HL-60/S4 (cell line): ENCODE results near the gene KRT85.

Experiments used
- in situ Hi-C: fragments of 300-500 bp; cut with MboI; formaldehyde crosslinking; loops from 2 replicates; pipeline ENCODE4 v1.14.3; 2022; ENCODE audit warnings: low sequenced_read_pairs

Gene KRT85

DNA sequence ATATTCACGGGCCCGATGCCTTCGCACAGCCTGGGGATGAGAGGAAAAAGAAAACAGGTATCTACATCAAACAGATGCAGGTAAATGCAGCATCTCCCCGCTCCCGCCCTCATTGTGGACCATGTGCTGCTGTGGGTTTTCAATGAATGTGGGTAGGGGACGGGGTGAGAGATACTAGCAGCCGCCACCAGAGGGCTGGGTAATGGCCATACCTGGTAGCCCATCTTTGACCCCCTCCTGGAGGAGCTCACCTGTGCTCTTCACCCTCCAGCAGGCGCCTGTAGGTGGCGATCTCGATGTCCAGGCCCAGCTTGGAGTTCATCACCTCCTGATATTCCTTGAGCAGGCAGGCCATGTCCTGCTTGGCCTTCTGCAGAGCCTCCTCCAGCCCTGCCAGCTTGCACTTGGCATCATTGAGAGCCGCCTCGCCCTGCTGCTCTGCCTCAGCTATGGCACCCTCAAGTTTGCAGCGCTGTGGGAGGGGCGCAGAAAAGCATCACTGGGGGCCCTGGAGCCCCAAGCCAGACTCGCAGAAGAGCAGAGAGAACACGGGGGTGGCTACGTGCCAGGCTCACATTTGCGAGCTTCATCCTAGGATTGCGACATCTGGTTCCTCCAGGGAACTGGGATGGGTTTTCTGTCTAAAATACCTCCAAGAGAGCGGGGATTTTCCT is 28.6 kb upstream of the KRT85 start:
- in situ Hi-C loops, result loop anchor here (25.0 kb wide), 2 partner anchors 466 to 591 kb away; no protein-coding TSS in a partner anchor

DNA sequence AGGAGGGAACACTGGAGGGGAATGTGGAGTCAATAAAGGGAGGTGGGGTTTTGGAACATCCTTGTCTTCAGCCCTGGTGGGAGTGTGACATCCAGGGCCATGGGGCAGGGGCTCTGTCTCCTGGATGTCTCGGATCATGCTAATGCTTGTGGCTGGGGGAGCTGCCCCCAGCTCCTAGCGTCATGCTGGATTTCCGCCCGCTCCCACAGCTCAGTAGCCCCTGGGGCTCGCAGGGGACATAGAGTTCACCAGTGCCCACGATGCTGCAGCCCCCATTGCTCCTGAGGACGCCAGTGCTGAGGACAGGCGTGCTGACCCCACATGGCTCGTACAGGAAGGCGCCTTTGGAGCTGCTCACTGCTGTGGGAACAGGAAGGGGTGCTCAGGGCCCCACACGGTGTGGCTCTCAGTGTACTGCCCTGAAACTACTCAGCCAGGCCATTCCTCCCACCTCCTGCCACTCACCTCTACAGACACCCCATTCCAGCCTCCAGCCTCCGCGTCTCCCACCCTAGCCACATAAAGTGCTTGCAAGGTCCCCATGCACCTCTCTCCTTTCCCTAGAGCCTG is 27.6 kb upstream of the KRT85 start:
- in situ Hi-C loops, result loop anchor here (25.0 kb wide), 2 partner anchors 467 to 592 kb away; no protein-coding TSS in a partner anchor

DNA sequence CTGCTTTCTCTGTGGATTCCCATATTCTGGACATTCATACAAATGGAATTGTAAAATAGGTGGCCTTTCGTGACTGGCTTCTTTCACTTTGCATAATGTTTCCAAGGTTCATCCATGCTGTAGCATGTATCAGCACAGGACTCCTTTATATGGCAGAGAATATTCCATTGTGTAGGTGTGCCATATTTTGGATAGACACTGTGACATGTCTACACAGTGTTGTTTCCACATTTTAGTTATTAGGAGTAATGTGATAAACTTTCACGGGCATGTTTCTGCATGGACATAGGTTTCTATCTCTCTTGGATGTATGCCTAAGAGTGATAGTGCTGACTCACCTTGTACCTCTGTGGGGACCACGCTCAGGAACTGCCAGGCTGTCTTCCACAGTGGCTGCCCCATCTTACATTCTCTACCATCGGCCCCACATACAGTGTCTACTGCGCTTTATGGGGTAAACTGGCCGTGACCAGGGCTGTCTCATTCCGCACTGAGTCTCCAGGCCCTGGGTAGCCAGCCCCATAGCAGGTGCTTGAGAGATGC is 25.3 kb upstream of the KRT85 start:
- in situ Hi-C loops, result loop anchor here (25.0 kb wide), 2 partner anchors 470 to 595 kb away; no protein-coding TSS in a partner anchor

DNA sequence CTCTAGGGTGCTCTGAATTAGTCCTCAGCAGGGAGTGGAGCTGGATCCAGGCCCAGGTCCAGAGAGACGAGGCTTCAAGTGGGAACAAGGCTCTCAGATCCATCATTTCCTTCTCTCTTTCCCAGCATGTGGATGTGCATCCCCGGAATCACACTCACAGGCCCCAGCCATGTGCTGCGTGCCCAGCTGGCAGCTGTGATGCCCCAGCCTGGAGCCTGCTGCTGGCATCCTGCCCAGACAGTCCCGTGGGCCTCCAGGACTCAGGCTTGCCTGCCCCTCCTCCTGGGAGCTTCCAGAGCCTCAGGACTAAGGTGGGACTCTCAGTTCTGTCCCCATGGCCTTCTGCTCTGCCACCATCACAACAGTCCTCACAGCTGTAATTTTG is 24.3 kb upstream of the KRT85 start:
- in situ Hi-C loops, result loop anchor here (25.0 kb wide), 2 partner anchors 471 to 596 kb away; no protein-coding TSS in a partner anchor

DNA sequence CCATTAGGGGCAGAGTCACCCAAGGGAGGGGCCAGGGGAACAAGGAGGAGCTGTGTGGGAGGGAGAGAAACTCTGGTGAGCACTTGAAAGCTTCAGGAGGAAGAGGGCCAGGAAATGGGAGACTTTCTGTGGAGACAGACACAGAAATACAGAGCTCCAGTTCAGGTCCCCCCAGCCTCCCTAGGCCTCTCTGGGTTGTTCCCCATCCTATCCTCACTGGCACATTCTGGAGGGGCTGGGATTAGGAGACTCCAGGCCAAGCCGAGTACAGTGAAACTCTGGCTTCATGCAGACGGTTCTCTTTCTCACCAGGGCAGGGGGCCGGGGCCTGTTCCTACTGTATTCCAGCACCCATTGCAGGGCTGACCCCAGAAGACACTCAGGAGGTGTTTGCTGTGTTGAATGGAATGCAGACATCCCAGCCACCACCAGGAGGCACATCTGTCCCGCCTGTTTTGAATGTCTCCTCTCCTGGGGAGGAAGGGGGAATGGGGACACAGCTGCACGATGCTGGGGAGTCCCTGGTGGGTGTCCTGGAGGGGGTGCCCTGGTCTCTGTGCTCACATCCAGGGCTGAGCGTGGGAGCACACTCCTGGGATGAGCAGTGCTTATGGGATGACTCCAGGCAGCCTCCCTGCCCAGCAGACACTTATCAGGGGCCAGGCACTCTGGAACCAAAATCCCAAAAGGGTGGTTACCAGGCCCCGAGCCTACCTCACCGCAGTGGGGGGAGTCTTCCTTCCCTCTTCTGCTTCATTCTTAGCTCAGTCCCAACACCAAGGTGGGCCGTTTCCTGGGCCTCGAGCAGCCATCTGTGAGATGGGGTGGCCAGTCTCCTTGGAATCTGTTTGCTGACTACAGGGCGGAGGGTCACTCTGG is 23.7 kb upstream of the KRT85 start:
- in situ Hi-C loops, result loop anchor here (25.0 kb wide), 2 partner anchors 471 to 596 kb away; no protein-coding TSS in a partner anchor

DNA sequence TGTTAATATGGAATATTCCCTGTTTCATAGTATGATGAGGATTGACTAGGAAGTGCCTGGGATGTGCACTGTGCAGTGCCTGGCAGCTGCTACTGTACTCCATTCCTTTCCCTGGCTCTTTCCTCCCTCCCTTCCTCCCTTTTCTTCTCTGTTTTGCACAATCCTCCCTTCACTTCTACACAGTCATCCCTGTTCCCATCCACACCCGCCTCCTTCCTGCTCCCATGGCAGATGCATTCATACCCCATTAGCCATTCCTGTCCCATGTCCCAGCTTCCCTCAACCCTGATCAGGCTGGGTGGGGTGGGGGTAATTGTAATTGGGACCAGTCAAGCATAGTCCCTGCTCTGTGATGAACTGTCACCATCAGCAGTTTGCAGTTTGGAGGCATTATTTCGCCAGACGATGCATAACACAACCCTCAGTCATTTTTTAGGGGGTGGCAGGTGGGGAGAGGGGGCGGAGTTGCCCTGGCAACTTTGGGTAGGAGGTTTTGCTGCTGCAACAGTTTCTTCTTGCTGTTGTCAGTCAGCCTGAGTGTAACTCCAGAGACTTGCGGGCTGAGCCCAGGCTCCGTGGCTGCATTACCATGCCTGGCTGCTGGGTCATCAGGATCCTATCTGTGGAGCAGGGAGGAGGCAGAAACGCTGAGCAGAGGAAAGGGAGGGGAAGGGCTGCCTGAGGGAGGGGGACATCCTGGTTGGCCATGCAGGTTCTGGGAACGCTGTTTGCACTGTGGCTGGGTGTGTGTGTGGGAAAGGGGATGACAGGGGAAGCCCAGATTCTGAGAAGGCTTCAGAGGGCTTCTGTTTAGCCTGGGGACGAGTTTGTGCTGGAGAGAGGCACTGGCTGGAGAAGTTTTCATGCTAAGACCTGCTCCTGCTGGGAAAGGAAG is 22.3 kb upstream of the KRT85 start:
- in situ Hi-C loops, result loop anchor here (25.0 kb wide), 2 partner anchors 473 to 598 kb away; no protein-coding TSS in a partner anchor

DNA sequence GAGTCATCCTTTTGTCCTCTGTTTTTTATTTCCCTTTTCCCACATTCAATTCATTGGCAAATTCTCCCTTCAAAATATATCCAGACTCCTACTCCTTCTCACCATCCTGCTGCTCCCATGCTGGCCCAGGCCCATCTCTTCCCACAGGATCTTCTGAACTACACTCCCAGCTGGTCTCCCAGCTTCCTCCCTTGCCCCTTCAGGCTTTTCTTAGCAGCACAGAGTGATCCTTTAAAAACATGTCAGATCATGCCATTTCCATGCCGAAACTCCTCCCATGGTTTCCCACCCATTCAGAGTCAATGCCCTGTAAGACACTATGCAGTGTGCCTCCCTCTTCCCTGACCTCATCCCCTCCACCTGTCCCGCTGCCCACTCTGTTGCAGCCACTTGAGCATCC is 20.6 kb upstream of the KRT85 start:
- in situ Hi-C loops, result loop anchor here (25.0 kb wide), 2 partner anchors 474 to 599 kb away; no protein-coding TSS in a partner anchor

DNA sequence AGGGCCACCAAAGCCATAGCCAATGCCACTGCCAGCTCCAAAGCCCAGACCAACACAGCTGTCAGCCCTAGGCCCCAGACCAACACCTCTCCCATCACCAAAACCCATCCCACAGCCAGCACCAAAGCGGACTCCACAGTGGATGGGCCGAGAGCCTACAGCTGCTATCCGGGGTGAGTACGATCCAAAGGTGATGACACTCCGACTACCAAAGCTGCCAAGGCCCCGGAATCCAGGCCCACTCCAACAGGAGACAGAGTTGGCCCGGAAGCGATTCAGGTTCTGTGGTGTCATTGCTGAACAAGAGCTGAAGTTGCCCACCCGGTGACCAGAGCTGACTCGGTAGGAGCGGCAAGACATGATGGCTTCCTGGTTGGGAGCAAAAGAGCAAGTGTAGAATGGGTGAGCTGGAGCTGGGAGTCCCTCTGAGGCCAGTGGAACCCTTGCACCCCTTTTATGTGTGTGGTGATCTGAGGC is 18.0 kb upstream of the KRT85 start, which contains the start of gene KRT84:
Gene KRT84 (minus strand): TSS at position 427 of the 477 bp plus-strand sequence. CDS start 67 bp downstream, at position 360.
- in situ Hi-C loops, result loop anchor here (25.0 kb wide), 2 partner anchors 477 to 602 kb away; no protein-coding TSS in a partner anchor

DNA sequence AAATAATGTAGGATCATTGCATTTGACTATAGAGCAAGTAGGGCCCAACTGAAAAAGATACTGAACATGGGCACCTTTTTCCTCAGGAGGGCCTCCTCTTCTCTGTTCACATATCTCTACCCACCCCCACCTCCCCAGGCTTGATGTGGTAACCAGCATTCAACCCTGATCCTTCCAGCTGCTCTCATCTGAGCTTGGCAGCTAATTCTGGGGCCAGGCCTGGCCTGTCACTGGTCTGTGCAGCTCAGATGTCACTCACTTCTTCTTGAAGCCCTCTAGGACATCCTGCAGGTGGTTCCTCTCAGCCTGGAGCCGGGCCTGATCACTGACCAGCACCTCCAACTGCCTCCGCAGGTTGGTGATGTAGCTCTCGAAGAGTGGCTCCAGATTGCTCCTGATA is 16.1 kb upstream of the KRT85 start:
- in situ Hi-C loops, result loop anchor here (25.0 kb wide), 2 partner anchors 479 to 604 kb away; no protein-coding TSS in a partner anchor

DNA sequence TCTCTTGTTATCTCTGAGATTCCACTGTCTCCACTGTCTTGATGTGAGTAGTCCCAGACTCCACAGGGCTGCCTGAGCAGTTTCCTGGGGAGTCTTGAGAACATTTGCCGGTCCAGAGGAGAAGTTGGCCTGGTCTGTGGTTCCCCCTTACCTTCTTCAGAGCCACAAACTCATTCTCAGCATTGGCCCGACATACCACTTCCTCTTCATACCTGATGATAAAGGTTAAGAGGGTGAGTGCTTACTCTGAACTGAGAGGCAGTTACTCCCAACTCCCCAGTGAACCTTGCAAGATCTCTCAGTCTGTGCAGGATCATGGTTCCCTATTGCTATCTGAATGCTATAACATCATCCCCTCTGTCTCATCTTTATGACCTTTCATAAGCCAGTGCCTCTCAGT is 15.6 kb upstream of the KRT85 start:
- in situ Hi-C loops, result loop anchor here (25.0 kb wide), 2 partner anchors 479 to 604 kb away; no protein-coding TSS in a partner anchor

DNA sequence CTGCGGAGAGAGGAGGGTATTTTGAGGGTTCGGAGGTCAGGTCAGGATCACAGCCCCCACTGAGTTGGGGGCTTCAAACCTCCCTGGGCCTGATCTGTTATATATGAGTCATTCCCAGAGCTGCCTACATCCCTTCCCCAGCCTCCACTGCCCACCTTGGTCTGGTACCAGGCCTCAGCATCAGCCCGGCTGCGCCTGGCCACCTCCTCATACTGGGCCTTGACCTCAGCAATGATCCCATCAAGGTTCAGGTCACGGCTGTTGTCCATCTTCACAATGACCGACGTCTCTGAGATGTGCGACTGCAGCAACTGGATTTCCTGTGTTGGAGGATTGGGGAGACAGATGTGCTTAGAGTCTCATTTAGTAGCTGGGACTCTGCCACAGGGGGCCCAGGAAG is 13.9 kb upstream of the KRT85 start:
- in situ Hi-C loops, result loop anchor here (25.0 kb wide), 2 partner anchors 481 to 606 kb away; no protein-coding TSS in a partner anchor

DNA sequence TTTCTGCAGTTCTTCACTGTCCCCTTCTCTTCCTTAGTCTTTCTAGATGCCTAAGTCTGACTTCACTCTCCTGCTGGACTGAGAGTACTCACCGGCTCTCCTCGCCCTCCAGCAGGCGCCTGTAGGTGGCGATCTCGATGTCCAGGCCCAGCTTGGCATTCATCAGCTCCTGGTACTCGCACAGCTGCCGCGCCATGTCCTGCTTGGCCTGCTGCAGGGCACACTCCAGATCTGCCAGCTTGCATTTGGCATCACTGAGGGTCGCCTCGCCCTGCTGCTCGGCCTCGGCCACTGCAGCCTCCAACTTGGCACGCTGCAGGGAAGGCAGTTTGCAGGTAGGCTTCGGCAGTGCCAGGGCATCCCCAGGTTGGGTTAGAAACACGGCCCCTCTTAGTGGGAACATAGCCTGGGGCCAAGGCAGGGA is 13.0 kb upstream of the KRT85 start:
- in situ Hi-C loops, result loop anchor here (25.0 kb wide), 2 partner anchors 482 to 607 kb away; no protein-coding TSS in a partner anchor

DNA sequence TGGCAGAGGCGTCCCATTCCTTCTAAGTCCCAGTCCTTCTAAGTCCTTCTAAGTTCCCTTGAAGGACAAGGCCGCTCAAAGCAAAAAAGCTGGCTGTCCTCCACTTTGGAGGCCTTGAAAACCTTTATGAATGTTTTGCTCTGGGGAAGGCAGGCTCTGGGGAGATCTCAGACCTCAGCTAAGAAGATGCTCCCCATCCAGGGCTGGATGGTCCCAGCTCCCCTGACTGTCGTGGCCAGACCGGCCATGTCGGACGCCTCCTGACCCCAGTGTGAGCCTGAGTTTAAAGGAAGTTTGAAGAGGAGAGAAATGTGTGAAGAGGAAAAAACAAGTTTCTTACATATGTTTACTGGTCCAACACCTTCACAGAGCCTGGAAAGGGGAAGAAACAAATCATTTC is 12.3 kb upstream of the KRT85 start:
- in situ Hi-C loops, result loop anchor here (25.0 kb wide), 2 partner anchors 483 to 608 kb away; no protein-coding TSS in a partner anchor

DNA sequence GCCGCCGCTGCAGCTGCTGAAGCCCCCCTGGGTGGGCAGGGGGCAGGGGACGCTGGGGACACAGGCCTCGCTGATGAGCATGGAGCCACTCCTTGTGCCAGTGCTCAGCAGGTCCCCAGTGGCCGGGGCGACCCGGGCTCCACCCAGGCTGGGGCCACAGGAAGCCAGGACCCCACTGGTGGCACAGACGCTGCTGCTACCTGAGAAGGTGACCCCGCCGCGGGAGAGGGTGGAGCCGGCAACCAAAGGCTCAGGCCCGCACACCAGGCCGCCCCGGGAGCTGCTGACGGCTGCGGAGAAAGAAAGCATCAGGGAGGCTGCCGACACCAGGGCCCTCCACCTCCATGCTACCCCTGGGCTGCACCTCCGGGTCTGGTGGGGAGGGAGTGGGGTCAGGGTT is 10.8 kb upstream of the KRT85 start:
- in situ Hi-C loops, result loop anchor here (25.0 kb wide), 2 partner anchors 484 to 609 kb away; no protein-coding TSS in a partner anchor

DNA sequence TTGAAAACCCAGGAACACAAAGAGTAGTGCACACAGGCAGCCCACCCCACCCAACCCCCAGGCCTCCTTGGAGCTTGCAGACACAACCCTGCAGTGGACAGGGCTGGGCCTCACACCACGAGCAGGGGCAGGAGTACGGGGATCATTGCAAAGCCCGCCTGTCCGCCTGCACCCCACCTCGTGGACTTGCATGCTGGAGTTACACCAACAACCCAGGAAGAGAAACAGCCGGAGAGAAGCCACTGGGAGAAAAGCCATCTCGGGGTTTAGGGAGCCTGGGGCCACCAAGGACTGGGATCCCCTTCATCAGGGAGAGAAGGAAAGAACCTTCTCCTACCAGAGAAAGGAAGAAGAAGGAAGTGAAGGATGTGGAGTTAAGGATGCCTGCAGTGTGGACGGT is 10.0 kb upstream of the KRT85 start:
- in situ Hi-C loops, result loop anchor here (25.0 kb wide), 2 partner anchors 485 to 610 kb away; no protein-coding TSS in a partner anchor

DNA sequence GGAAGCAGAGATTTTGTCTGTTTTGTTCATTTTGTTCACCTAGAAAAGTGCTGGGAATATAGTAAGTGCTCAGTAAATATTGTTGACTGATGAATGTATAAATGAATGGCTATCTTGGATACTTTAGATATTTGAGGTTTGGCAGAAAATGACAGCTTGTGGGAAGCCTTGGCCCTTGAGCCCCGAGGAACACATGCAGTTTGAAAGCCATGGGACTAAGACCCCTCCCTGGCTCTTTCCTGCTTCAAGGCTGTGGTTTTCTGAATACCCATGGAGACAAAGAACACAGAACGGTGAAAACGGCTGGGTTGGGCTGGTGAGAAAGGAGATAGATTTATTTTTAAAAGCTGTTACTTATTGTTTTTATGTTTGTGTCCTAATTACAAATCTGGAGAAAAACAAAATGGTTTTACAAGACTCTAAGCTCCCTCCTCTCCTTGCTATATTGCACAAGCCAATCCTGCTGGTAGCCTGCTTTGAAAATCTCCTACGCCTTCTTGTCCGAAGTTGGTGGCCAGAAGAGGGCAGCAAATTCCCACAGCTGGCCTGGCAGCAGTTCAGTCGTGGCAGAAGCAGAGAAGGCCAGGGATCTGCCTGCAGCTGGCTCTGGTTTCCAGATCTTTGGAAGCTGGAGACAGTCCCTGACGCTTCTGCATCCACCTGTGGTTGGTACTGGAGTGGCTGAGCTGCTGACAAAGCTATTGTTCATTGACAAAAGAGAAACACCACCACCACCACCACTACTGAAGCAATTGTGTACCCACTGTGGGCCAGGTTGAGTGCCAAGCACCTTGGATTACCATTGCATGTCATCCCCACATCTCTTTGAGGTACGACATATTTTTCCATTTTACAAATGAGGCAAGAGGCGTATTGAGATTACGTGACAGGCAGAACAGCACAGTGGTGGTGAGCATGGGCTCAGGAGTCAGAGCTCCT is 5.2 kb upstream of the KRT85 start:
- in situ Hi-C loops, result no loop called here

DNA sequence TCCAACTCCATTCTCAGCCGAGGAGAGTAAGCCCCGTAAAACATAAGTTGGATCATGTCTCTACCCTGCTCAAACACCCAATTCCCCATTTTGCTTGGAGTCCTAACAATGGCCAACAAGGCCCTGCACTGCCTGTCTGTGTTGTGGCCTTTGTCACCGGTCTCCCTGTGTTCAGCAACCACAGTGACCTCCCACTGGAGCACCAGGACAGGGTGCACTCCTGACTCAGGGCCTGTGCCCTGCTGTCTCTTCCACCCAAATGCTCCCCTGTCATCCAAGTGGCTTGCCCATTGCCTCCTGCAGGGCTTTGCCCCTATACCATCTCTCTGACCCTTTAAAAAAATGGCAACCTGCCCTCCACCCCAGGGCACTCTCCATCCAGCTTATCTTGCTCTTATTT is 4.4 kb upstream of the KRT85 start:
- in situ Hi-C loops, result no loop called here
